Gastrocnemius medialis (tissue), 4 donors: ENCODE measurements around the gene ABCD4. TPM values are rescaled to one million over a fixed set of nuclear protein-coding genes. Genes with fewer than 3 reads are reported as not detected.

ENCODE experiments used
- ATAC-seq, 2 donors: fragments of 150-250 bp; one replicate each; pipeline ENCODE4 v1.9.1; 2016
- DNase-seq, 2 donors: peaks; one replicate each; pipeline ENCODE4 v3.0.0-alpha.2; 2019
- H3K27ac ChIP-seq, 4 donors: fragments of 200-600 bp; sonication (generic); 1 replicate in 1 of 4; 2 replicates in 3 of 4; pipeline ENCODE4 v1.5.1; 2016 to 2018; ENCODE audit warnings: mild to moderate bottlenecking in 2 of 4, moderate library complexity in 1 of 4
- H3K27me3 ChIP-seq, 3 donors: fragments of 200-600 bp; sonication (generic) in 2 of 3; 1 replicate in 1 of 3; 2 replicates in 2 of 3; pipeline versions ENCODE4 v1.5.1 to v1.6.0; 2016 to 2019; ENCODE audit warnings: mild to moderate bottlenecking in 1 of 3, moderate library complexity in 1 of 3
- H3K36me3 ChIP-seq, 2 donors: fragments of 200-600 bp; sonication (generic) in 1 of 2; one replicate each; pipeline ENCODE4 v1.5.1; 2017 to 2018
- H3K4me1 ChIP-seq, 2 donors: fragments of 200-600 bp; sonication (generic) in 1 of 2; one replicate each; pipeline ENCODE4 v1.5.1; 2016 to 2017; ENCODE audit warnings: mild to moderate bottlenecking in 2 of 2
- H3K4me3 ChIP-seq, 4 donors: fragments of 200-600 bp; sonication (generic) in 3 of 4; 1 replicate in 1 of 4; 2 replicates in 3 of 4; pipeline ENCODE4 v1.5.1; 2016 to 2019; ENCODE audit warnings: mild to moderate bottlenecking in 2 of 4
- H3K9me3 ChIP-seq, 3 donors: fragments of 200-600 bp; sonication (generic) in 2 of 3; 1 replicate in 1 of 3; 2 replicates in 2 of 3; pipeline ENCODE4 v1.5.1; 2016 to 2019
- CTCF ChIP-seq, 5 experiments: fragments of 450-650 bp in 3 of 5; fragments of 200-600 bp in 2 of 5; sonication (generic) in 2 of 5; IDR thresholded peaks in 4 of 5; conservative IDR thresholded peaks in 1 of 5; 1 replicate in 4 of 5; 2 replicates in 1 of 5; pipeline ENCODE4 v1.5.1; 2016 to 2019; ENCODE audit warnings: antibody characterized with exemption in 5 of 5, mild to moderate bottlenecking in 3 of 5, moderate library complexity in 3 of 5
- POLR2A ChIP-seq, 2 donors: fragments of 450-650 bp; IDR thresholded peaks; one replicate each; pipeline ENCODE4 v1.6.1; 2017; ENCODE audit warnings: antibody characterized with exemption in 2 of 2, mild to moderate bottlenecking in 2 of 2, moderate library complexity in 2 of 2
- in situ Hi-C, 4 donors: fragments of 200-750 bp; cut with MboI; loops; one replicate each; pipeline versions ENCODE4 v1.15.0 to v1.8.0; 2017; ENCODE audit warnings: low sequenced_read_pairs in 4 of 4
- intact Hi-C: fragments of 100-400 bp; cut with DNase I; formaldehyde crosslinking; loops from one replicate; pipeline ENCODE4 v1.15.1; 2023; ENCODE audit warnings: low total_unique reads
- total RNA-seq, 4 donors: library from RNA; depleted of rRNA; stranded (reverse); fragments of >200 nt; gene quantifications; one replicate each; pipeline versions ENCODE4 v1.1.0 to v1.2.3, GENCODE V29; 2016

ABCD4 gene
- total RNA-seq: 10 to 100 TPM in 3 of 4 donors, 1 to 10 TPM in 1; 9.1 to 20.0 (median 11.5) TPM

DNA sequence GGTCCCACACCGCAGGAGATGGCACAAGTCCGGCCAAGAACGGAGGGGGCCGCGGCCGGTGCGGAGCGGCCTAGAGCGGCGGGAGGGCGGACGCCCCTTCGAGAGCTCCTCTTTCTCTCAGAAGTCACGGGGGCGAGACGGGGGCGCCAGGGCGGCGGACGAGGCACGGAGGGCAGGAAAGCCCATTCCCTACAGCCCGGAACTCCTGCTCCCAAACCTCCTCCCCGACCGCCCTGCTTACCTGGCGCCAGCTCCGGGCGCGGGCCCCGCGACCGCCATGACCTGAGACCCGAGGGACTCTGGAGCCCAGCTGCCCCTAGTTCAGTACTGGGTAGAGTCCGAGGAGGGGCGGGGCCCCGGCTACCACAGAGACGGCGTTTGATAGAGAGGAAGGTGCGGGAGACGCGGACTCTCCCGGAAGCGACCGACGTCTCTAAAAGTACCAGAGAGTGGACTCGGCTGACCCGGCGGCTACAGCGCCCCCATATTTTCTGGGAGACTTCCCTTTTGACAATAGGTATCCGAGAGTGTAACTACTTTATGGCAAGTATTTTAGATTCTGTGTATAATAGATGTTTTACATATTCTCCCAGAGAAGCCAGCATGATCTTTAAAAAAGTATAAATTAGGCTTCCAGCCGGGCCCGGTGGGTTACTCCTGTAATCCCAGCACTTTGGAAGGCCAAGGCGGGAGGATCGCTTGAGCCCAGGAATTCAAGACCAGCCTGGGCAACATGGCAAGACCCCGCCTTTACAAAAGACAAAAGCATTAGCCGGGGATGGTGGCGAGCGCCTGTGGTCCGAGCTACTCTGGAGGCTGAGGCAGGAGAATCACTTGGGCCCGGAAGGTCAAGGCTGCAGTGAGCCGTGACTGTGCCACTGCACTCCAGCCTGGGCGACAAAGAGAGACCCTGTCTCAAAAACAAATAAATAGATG is at the start of gene ABCD4:
Gene ABCD4 (minus strand): TSS at position 301 of the 936 bp plus-strand sequence. CDS start 22 bp downstream, at position 279.
- in situ Hi-C loops: no loop called here

DNA sequence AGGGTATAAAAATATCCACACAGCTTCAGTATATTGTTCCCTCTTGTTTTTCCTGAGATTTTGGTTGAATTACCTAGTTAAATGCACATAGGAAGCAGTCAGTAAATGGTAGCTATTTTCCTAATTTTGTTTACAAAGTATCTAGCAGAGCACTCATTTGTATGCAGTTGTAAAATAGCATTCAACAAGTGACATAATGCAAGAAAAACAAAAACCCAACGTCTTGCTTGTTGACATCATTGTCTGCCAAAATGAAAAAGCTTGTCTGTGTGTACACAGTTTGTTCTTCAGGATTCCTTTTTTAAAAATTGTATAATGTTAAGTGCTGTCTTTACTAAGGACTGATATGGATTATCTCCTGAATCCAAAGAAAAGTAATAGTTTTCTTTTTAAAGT is 48.2 kb upstream of the ABCD4 start:
- intact Hi-C loops: loop anchor here (5.0 kb wide), 1 partner anchor 426 kb away; no protein-coding TSS in a partner anchor
- in situ Hi-C loops: no loop called here
- DNase-seq (no peak), ATAC-seq (no peak)
- H3K36me3 ChIP-seq: no peaks in the 10 kb centered on the region
- TF ChIP-seq POLR2A (IDR thresholded peaks at IDR 0.05) (no peak), CTCF (IDR thresholded peaks at IDR 0.05 in 4 of 5, conservative IDR thresholded peaks at IDR 0.05 in 1 of 5) (no peak)
- no peak overlapping the region for H3K27ac ChIP-seq
- no peaks in the 10 kb centered on the region for H3K9me3 ChIP-seq
- no peaks in the 10 kb centered on the region for H3K4me1 ChIP-seq
- H3K27me3 ChIP-seq: peaks cover 0 to 9% (median 8%) of the 10 kb centered on the region in 3 donors
- no peak overlapping the region for H3K4me3 ChIP-seq

More for the DNA sequence above, at the start of gene ABCD4:
- Histone ChIP-seq H3K4me1 (peaks cover 5 to 11% of the 10 kb centered on the region in 2 donors), H3K36me3 (peaks cover 0 to 7% of the 10 kb centered on the region in 2 donors), H3K27ac (peak within 1 kb of the TSS; percentile 85 to 92 (median 90)), H3K9me3 (no peaks in the 10 kb centered on the region), H3K4me3 (peak within 1 kb of the TSS; percentile 80 to 95 (median 84)), H3K27me3 (no peaks in the 10 kb centered on the region)
- ATAC-seq (peak; percentile 98 to 99), DNase-seq (peak; percentile 89 to 92)
- intact Hi-C loops: loop anchor here (2.0 kb wide), 1 partner anchor 44 kb away; no protein-coding TSS in a partner anchor
- TF ChIP-seq POLR2A (IDR thresholded peaks at IDR 0.05) (peak; percentile 50 to 77), CTCF (IDR thresholded peaks at IDR 0.05 in 4 of 5, conservative IDR thresholded peaks at IDR 0.05 in 1 of 5) (peak in 2 of 5 experiments; percentile 38 to 42)

GRCh38 chr14:74350211-74350927 is 47.6 kb upstream of the ABCD4 start:
- intact Hi-C loops: loop anchor here (5.0 kb wide), 1 partner anchor 427 kb away; no protein-coding TSS in a partner anchor
- Histone ChIP-seq H3K4me3 (no peak overlapping the region), H3K27me3 (peaks cover 0 to 9% (median 8%) of the 10 kb centered on the region in 3 donors), H3K9me3 (no peaks in the 10 kb centered on the region), H3K27ac (no peak overlapping the region), H3K36me3 (no peaks in the 10 kb centered on the region), H3K4me1 (no peaks in the 10 kb centered on the region)
- DNase-seq (no peak), ATAC-seq (no peak)
- in situ Hi-C loops: no loop called here
- TF ChIP-seq POLR2A (IDR thresholded peaks at IDR 0.05): no peak

- in situ Hi-C loops: no loop called here
- Histone ChIP-seq H3K27ac (no peak overlapping the region), H3K27me3 (peaks cover 0 to 9% (median 8%) of the 10 kb centered on the region in 3 donors), H3K9me3 (no peaks in the 10 kb centered on the region), H3K4me3 (no peak overlapping the region), H3K36me3 (no peaks in the 10 kb centered on the region), H3K4me1 (no peaks in the 10 kb centered on the region)
- ATAC-seq: no peak
- TF ChIP-seq CTCF (IDR thresholded peaks at IDR 0.05 in 4 of 5, conservative IDR thresholded peaks at IDR 0.05 in 1 of 5): no peak
- no peak for TF ChIP-seq POLR2A (IDR thresholded peaks at IDR 0.05)
- intact Hi-C loops: loop anchor here (5.0 kb wide), 1 partner anchor 428 kb away; no protein-coding TSS in a partner anchor
- DNase-seq: no peak
These were observed 47.0 kb upstream of the ABCD4 start for GRCh38 chr14:74349757-74350156.
